ENCODE data around the gene TMEM97.

The TMEM97 gene

GRCh38 chr17:28317099-28317965 is 1.7 kb upstream of the TMEM97 start:
- no peak for DNase-seq

GRCh38 chr17:28317966-28318758 is 838 bp upstream of the TMEM97 start:
- DNase-seq, result no peak

GRCh38 chr17:28319598-28319935 is 567 bp downstream of the TMEM97 start:
- DNase-seq, result no peak

GRCh38 chr17:28320215-28321061 is 1.4 kb downstream of the TMEM97 start:
- DNase-seq, result no peak

- no peak for DNase-seq
Observed at GRCh38 chr17:28324267-28324745, 5.3 kb downstream of the TMEM97 start.

GRCh38 chr17:28324781-28325180 is 5.8 kb downstream of the TMEM97 start:
- DNase-seq, result no peak

GRCh38 chr17:28325211-28325610 is 6.2 kb downstream of the TMEM97 start:
- DNase-seq, result no peak

GRCh38 chr17:28326114-28326513 is 7.1 kb downstream of the TMEM97 start:
- DNase-seq, result no peak

- DNase-seq, result no peak
Observed at GRCh38 chr17:28327031-28327607, 8.1 kb downstream of the TMEM97 start.

- no peak for DNase-seq
Observed at GRCh38 chr17:28327709-28328108, 8.7 kb downstream of the TMEM97 start.

GRCh38 chr17:28328325-28328724 is 9.3 kb downstream of the TMEM97 start:
- DNase-seq, result no peak

- no peak for DNase-seq
Observed at GRCh38 chr17:28330671-28331070, 11.7 kb downstream of the TMEM97 start.

GRCh38 chr17:28331891-28332420 is 13.0 kb downstream of the TMEM97 start:
- DNase-seq, result no peak

GRCh38 chr17:28333083-28333746 is 14.2 kb downstream of the TMEM97 start:
- DNase-seq, result no peak

- DNase-seq, result no peak
Observed at GRCh38 chr17:28334171-28334570, 15.2 kb downstream of the TMEM97 start.

- no peak for DNase-seq
Observed at GRCh38 chr17:28334666-28335200, 15.7 kb downstream of the TMEM97 start.

- peak; percentile 99 for DNase-seq
Observed at GRCh38 chr17:28335201-28335958, 16.4 kb downstream of the TMEM97 start, which contains the start of the genes IFT20 and TNFAIP1. IFT20 (minus strand) TSS chr17:28335472; CDS start chr17:28331985, 3,487 bp downstream. TNFAIP1 (plus strand) TSS chr17:28335761; CDS start chr17:28339522, 3,761 bp downstream.

- DNase-seq, result peak; percentile 21
Observed at GRCh38 chr17:28335959-28336871, 17.2 kb downstream of the TMEM97 start.

GRCh38 chr17:28338056-28338768 is 19.2 kb downstream of the TMEM97 start:
- DNase-seq, result no peak
